HepG2 (cell line): ENCODE measurements around the gene HEATR1.

Source experiments
- CBFB ChIP-seq: sonication (generic); formaldehyde crosslinking; IDR thresholded peaks from 2 replicates; pipeline ENCODE4 v1.4.0; 2020; ENCODE audit warnings: missing genetic modification reagents
- EED ChIP-seq: sonication (generic); formaldehyde crosslinking; IDR thresholded peaks from 2 replicates; pipeline ENCODE4 v1.5.0; 2020; ENCODE audit warnings: mild to moderate bottlenecking, missing genetic modification reagents
- FOXJ3 ChIP-seq: sonication (generic); formaldehyde crosslinking; IDR thresholded peaks from 2 replicates; pipeline ENCODE4 v1.4.0; 2020; ENCODE audit warnings: missing genetic modification reagents, mild to moderate bottlenecking, borderline replicate concordance
- PPARG ChIP-seq: conservative IDR thresholded peaks from 2 replicates; pipeline ENCODE4 v1.6.1; 2016; ENCODE audit warnings: missing biosample characterization, missing genetic modification reagents
- PRPF4 ChIP-seq: fragments of 200-400 bp; formaldehyde crosslinking; IDR thresholded peaks from 2 replicates; pipeline ENCODE4 v1.6.1; 2016; ENCODE audit warnings: low read length, low read depth; ENCODE audit not compliant: poor library complexity, severe bottlenecking
- SNRNP70 ChIP-seq: fragments of 200-400 bp; formaldehyde crosslinking; IDR thresholded peaks from 2 replicates; pipeline ENCODE4 v1.6.1; 2017; ENCODE audit warnings: mild to moderate bottlenecking, low read depth, low read length, moderate library complexity
- ZBTB25 ChIP-seq: IDR thresholded peaks from 2 replicates; pipeline ENCODE4 v1.6.1; 2018; ENCODE audit warnings: missing genetic modification reagents
- ZEB1 ChIP-seq: IDR thresholded peaks from 2 replicates; pipeline ENCODE4 v1.6.1; 2012; ENCODE audit warnings: mild to moderate bottlenecking, low read depth, inconsistent platforms; ENCODE audit not compliant: insufficient replicate concordance

GRCh38 chr1:236615399-236616148, 11.3 kb upstream of the HEATR1 start:
- TF ChIP-seq PRPF4 = no peak
- no peak for TF ChIP-seq SNRNP70
- no peak for TF ChIP-seq PPARG
- TF ChIP-seq CBFB = no peak
- TF ChIP-seq ZEB1 = no peak
- no peak for TF ChIP-seq FOXJ3 (CRISPR knock-in tag)
- TF ChIP-seq ZBTB25 (CRISPR knock-in tag) = no peak
- no peak for TF ChIP-seq EED
